HepG2 (cell line): ENCODE results near the gene GFER. TPM values are rescaled to one million over a fixed set of nuclear protein-coding genes. Genes with fewer than 3 reads are reported as not detected.

ENCODE experiments used
- DR1 ChIP-seq: sonication (generic); formaldehyde crosslinking; IDR thresholded peaks from 2 replicates; pipeline ENCODE4 v1.8.0; 2021; ENCODE audit warnings: mild to moderate bottlenecking, missing genetic modification reagents, inconsistent platforms
- FLYWCH1 ChIP-seq: sonication (generic); formaldehyde crosslinking; IDR thresholded peaks from 2 replicates; pipeline ENCODE4 v1.8.1; 2023; ENCODE audit warnings: mild to moderate bottlenecking, missing genetic modification reagents
- ISL2 ChIP-seq: sonication (generic); formaldehyde crosslinking; IDR thresholded peaks from 2 replicates; pipeline ENCODE4 v1.5.0; 2020; ENCODE audit warnings: missing genetic modification reagents
- MTA3 ChIP-seq: sonication (generic); formaldehyde crosslinking; IDR thresholded peaks from 2 replicates; pipeline ENCODE4 v1.4.0; 2020; ENCODE audit warnings: missing genetic modification reagents
- PHF8 ChIP-seq: sonication (generic); formaldehyde crosslinking; IDR thresholded peaks from 2 replicates; pipeline ENCODE4 v1.5.0; 2020; ENCODE audit warnings: missing genetic modification reagents
- SNAI1 ChIP-seq: sonication (generic); formaldehyde crosslinking; IDR thresholded peaks from 2 replicates; pipeline ENCODE4 v1.5.0; 2020; ENCODE audit warnings: mild to moderate bottlenecking, missing genetic modification reagents, borderline replicate concordance
- ZBTB42 ChIP-seq: sonication (generic); formaldehyde crosslinking; IDR thresholded peaks from 2 replicates; pipeline ENCODE4 v1.5.0; 2020; ENCODE audit warnings: mild to moderate bottlenecking, missing genetic modification reagents
- ZIK1 ChIP-seq: sonication (generic); formaldehyde crosslinking; IDR thresholded peaks from 2 replicates; pipeline ENCODE4 v1.5.0; 2020; ENCODE audit warnings: mild to moderate bottlenecking, low read depth, missing genetic modification reagents, borderline replicate concordance
- ZNF484 ChIP-seq: sonication (generic); formaldehyde crosslinking; IDR thresholded peaks from 2 replicates; pipeline ENCODE4 v1.5.1; 2020; ENCODE audit warnings: mild to moderate bottlenecking, low read depth, missing genetic modification reagents, borderline replicate concordance
- ZNF629 ChIP-seq: sonication (generic); formaldehyde crosslinking; conservative IDR thresholded peaks from 2 replicates; pipeline ENCODE4 v1.5.0; 2020; ENCODE audit warnings: missing genetic modification reagents
- ZNF674 ChIP-seq: sonication (generic); formaldehyde crosslinking; IDR thresholded peaks from 2 replicates; pipeline ENCODE4 v1.5.0; 2020; ENCODE audit warnings: low read depth, mild to moderate bottlenecking, missing genetic modification reagents
- ZNF703 ChIP-seq: sonication (generic); formaldehyde crosslinking; IDR thresholded peaks from 2 replicates; pipeline ENCODE4 v1.5.1; 2020; ENCODE audit warnings: missing genetic modification reagents, mild to moderate bottlenecking, moderate library complexity, borderline replicate concordance
- polyA plus RNA-seq, 8 experiments: library from polyadenylated mRNA; depleted of rRNA in 3 of 8; stranded (reverse) in 7 of 8; unstranded in 1 of 8; fragments of >200 nt; fragmentation: Illumina TruSeq in 4 of 8; extraction: Trizol in 4 of 8; gene quantifications; 2 replicates each; pipeline versions ENCODE4 v1.2.1 to v1.2.3, GENCODE V29; 2011 to 2016; ENCODE audit warnings: low read depth in 4 of 8, missing spikeins in 1 of 8, mixed read lengths in 1 of 8; ENCODE audit not compliant: insufficient read depth in 1 of 8
- total RNA-seq, 5 experiments: library from RNA; depleted of rRNA; stranded (reverse); fragments of >200 nt; fragmentation: Illumina TruSeq; extraction: Trizol; gene quantifications; 2 replicates each; pipeline ENCODE4 v1.2.3, GENCODE V29; 2016; ENCODE audit warnings: low read depth in 1 of 5
- TF ChIP-seq, protein P1 (sequence below): sonication (generic); formaldehyde crosslinking; IDR thresholded peaks from 2 replicates; pipeline ENCODE4 v1.4.0; 2020; ENCODE audit warnings: missing genetic modification reagents, low read depth, mild to moderate bottlenecking, borderline replicate concordance
- TF ChIP-seq, protein P2 (sequence below): sonication (generic); formaldehyde crosslinking; IDR thresholded peaks from 2 replicates; pipeline ENCODE4 v1.9.0; 2022; ENCODE audit warnings: missing genetic modification reagents, mild to moderate bottlenecking, borderline replicate concordance
- TF ChIP-seq, protein P3 (sequence below): conservative IDR thresholded peaks from 2 replicates; pipeline ENCODE4 v1.6.1; 2018; ENCODE audit warnings: missing genetic modification reagents
- TF ChIP-seq, protein P4 (sequence below): sonication (generic); formaldehyde crosslinking; IDR thresholded peaks from 2 replicates; pipeline ENCODE4 v1.4.0; 2020; ENCODE audit warnings: missing genetic modification reagents
- TF ChIP-seq, protein P5 (sequence below): sonication (generic); formaldehyde crosslinking; conservative IDR thresholded peaks from 2 replicates; pipeline ENCODE4 v1.4.0; 2020; ENCODE audit warnings: missing genetic modification reagents
- TF ChIP-seq, protein P6 (sequence below): sonication (generic); formaldehyde crosslinking; IDR thresholded peaks from 2 replicates; pipeline ENCODE4 v1.4.0; 2020; ENCODE audit warnings: missing genetic modification reagents

GFER gene
- total and polyA plus RNA-seq, 2 of the 13 experiments (the other 11 are each of a cell fraction or from before 2014, with no cell fraction given) = 28.6 to 71.7 TPM

DNA sequence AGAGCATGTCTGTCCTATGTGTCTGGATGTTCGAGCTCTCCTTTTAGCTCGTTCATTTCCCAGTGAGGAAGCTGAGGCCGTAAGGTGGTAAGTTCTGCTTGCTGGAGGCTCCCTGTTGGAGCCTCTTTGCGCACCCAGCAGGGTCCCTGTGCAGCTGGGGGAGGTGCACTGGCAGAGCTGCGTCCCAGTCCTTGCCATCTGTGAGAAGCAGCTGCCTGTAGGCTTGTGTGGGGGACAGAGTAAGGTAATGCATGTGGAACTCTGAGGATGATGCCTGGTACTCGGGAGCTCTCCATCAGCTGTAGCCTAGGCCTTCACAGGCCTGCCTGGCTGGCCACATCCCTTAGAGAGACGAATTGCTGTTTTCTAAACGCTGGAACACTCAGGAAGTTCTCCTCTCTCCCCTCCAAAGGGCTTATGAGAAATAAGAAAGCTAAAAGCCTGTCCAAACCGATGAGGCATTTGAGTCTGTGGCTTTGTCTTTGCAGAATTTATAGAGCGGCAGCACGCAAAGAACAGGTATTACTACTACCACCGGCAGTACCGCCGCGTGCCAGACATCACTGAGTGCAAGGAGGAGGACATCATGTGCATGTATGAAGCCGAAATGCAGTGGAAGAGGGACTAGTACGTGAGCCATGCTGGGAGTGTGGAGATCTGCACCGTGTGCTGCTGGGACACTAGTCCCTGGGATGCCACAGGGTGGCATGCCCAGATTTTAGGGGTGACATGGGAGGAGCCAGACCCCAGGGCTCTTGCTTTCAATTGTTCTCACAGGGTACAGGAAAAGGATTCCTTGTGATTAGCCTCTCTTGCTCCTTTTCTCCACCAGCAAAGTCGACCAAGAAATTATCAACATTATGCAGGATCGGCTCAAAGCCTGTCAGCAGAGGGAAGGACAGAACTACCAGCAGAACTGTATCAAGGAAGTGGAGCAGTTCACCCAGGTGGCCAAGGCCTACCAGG, 23.0 kb upstream of the GFER start (continued):
- TF ChIP-seq, protein P1, sequence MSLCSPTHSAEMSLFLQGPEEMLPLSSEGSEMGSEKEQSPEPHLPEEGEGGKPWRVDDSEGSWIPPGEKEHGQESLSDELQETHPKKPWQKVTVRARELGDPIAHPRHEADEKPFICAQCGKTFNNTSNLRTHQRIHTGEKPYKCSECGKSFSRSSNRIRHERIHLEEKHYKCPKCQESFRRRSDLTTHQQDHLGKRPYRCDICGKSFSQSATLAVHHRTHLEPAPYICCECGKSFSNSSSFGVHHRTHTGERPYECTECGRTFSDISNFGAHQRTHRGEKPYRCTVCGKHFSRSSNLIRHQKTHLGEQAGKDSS (CRISPR knock-in tag) = no peak
- TF ChIP-seq, protein P2, sequence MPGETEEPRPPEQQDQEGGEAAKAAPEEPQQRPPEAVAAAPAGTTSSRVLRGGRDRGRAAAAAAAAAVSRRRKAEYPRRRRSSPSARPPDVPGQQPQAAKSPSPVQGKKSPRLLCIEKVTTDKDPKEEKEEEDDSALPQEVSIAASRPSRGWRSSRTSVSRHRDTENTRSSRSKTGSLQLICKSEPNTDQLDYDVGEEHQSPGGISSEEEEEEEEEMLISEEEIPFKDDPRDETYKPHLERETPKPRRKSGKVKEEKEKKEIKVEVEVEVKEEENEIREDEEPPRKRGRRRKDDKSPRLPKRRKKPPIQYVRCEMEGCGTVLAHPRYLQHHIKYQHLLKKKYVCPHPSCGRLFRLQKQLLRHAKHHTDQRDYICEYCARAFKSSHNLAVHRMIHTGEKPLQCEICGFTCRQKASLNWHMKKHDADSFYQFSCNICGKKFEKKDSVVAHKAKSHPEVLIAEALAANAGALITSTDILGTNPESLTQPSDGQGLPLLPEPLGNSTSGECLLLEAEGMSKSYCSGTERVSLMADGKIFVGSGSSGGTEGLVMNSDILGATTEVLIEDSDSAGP (CRISPR knock-in tag) = no peak
- TF ChIP-seq ZNF674 (CRISPR knock-in tag) = no peak
- TF ChIP-seq DR1 = no peak
- TF ChIP-seq, protein P3, sequence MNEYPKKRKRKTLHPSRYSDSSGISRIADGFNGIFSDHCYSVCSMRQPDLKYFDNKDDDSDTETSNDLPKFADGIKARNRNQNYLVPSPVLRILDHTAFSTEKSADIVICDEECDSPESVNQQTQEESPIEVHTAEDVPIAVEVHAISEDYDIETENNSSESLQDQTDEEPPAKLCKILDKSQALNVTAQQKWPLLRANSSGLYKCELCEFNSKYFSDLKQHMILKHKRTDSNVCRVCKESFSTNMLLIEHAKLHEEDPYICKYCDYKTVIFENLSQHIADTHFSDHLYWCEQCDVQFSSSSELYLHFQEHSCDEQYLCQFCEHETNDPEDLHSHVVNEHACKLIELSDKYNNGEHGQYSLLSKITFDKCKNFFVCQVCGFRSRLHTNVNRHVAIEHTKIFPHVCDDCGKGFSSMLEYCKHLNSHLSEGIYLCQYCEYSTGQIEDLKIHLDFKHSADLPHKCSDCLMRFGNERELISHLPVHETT (CRISPR knock-in tag) = no peak; the same call in 1 of the 2 replicates
- TF ChIP-seq, protein P4, sequence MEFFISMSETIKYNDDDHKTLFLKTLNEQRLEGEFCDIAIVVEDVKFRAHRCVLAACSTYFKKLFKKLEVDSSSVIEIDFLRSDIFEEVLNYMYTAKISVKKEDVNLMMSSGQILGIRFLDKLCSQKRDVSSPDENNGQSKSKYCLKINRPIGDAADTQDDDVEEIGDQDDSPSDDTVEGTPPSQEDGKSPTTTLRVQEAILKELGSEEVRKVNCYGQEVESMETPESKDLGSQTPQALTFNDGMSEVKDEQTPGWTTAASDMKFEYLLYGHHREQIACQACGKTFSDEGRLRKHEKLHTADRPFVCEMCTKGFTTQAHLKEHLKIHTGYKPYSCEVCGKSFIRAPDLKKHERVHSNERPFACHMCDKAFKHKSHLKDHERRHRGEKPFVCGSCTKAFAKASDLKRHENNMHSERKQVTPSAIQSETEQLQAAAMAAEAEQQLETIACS (CRISPR knock-in tag) = no peak
- no peak for TF ChIP-seq MTA3
- TF ChIP-seq ZNF484 = no peak
- TF ChIP-seq, protein P5, sequence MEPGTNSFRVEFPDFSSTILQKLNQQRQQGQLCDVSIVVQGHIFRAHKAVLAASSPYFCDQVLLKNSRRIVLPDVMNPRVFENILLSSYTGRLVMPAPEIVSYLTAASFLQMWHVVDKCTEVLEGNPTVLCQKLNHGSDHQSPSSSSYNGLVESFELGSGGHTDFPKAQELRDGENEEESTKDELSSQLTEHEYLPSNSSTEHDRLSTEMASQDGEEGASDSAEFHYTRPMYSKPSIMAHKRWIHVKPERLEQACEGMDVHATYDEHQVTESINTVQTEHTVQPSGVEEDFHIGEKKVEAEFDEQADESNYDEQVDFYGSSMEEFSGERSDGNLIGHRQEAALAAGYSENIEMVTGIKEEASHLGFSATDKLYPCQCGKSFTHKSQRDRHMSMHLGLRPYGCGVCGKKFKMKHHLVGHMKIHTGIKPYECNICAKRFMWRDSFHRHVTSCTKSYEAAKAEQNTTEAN = no peak
- TF ChIP-seq ZIK1 (CRISPR knock-in tag) = no peak
- TF ChIP-seq ZNF703 (CRISPR knock-in tag) = no peak
- TF ChIP-seq PHF8 (CRISPR knock-in tag) = peak; percentile 43; the same call in 1 of the 2 replicates
- no peak for TF ChIP-seq SNAI1 (CRISPR knock-in tag)
- TF ChIP-seq, protein P6, sequence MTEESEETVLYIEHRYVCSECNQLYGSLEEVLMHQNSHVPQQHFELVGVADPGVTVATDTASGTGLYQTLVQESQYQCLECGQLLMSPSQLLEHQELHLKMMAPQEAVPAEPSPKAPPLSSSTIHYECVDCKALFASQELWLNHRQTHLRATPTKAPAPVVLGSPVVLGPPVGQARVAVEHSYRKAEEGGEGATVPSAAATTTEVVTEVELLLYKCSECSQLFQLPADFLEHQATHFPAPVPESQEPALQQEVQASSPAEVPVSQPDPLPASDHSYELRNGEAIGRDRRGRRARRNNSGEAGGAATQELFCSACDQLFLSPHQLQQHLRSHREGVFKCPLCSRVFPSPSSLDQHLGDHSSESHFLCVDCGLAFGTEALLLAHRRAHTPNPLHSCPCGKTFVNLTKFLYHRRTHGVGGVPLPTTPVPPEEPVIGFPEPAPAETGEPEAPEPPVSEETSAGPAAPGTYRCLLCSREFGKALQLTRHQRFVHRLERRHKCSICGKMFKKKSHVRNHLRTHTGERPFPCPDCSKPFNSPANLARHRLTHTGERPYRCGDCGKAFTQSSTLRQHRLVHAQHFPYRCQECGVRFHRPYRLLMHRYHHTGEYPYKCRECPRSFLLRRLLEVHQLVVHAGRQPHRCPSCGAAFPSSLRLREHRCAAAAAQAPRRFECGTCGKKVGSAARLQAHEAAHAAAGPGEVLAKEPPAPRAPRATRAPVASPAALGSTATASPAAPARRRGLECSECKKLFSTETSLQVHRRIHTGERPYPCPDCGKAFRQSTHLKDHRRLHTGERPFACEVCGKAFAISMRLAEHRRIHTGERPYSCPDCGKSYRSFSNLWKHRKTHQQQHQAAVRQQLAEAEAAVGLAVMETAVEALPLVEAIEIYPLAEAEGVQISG (CRISPR knock-in tag) = no peak; the same call in 1 of the 2 replicates
- no peak for TF ChIP-seq ISL2 (CRISPR knock-in tag)
- no peak for TF ChIP-seq ZNF629
- TF ChIP-seq ZBTB42 (CRISPR knock-in tag) = no peak
- no peak for TF ChIP-seq FLYWCH1 (CRISPR knock-in tag)
